Measurements from ENCODE around the gene RBFOX2.

RBFOX2 gene

GRCh38 chr22:35854334-35854733 lies 174.3 kb downstream of the RBFOX2 start:
- no peak for DNase-seq

DNA sequence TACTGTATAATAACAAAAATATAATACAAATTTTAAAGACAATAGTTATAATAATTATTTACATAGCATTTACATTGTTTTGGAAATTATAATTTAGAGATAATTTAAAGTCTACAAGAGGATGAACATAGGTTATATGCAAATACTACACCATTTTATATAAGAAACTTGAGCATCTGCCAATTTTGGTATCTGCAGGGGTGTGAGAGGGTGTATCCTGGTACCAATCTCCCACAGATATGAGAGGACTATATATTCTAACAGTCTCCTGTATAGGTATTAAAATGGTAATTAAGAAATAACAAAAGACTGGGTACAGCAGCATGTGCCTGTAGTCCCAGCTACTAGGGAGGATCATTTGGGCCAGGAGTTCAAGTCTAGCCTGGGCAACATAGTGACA lies 176.5 kb downstream of the RBFOX2 start:
- no peak for DNase-seq

- DNase-seq = no peak
These were observed 177.8 kb downstream of the RBFOX2 start for GRCh38 chr22:35850831-35851230.

- DNase-seq = no peak
These were observed 181.8 kb downstream of the RBFOX2 start for GRCh38 chr22:35846804-35847203.

GRCh38 chr22:35844886-35845285 lies 183.7 kb downstream of the RBFOX2 start:
- DNase-seq = no peak

DNA sequence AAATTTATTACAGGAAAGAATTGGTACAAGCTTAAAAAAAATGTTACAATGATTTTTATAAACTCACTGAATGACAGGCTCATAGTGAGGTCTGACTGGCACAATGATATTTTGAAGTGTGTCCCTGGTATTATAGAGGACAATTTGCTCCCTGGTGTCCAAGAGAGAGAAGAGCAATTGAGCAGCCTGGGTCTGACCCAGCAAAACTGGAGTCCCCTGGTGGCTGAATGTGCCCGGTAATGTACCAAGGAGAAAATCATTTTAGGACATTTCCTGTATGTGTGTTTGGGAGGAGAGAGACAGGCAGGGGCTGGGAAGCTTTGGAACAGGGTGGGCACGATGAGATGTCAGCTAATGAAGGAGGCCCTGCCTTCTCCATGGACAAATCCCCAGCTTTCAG lies 185.7 kb downstream of the RBFOX2 start:
- DNase-seq = no peak

DNA sequence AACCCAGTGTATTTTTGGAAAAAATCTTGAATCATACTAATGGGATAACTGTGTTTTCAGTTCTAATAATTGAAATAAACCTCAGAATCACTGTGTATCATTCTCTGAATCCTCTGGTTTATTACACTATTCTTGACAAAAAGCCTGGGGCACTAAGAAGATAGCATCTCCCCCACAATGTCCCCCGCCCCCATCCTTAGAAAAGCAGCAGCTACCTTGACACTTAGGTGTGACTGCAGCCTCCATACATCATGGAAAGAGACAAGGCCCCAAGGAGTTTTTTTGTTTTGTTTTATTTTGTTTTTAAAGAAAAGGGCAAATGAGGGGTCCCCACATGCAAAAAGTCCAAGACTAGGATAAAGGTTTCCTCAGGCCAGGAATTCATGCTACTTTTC lies 186.1 kb downstream of the RBFOX2 start:
- DNase-seq = no peak

- no peak for DNase-seq
These were observed 186.6 kb downstream of the RBFOX2 start for GRCh38 chr22:35841907-35842518.

DNA sequence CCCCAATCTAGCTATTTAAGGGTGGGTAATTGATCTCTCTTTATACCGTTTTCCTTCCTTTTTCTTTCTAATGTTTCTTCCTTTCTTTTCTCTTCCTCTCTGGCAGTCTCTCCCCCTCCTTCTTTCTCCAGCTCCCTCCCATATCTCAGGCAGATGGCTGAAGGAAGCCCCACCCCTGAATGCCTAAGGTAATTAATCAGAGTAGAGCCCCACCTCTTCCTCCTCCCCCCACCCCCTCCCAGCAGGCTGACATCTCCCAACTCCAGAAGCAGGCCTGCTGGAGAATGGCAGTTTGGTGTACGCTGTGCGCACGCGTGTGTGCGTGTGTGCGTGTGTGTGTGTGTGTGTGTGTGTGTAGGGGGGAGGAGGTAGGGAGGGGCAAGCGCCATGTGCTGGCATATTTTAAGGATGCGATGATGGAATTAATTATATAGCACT lies 188.3 kb downstream of the RBFOX2 start:
- DNase-seq = peak; percentile 21

DNA sequence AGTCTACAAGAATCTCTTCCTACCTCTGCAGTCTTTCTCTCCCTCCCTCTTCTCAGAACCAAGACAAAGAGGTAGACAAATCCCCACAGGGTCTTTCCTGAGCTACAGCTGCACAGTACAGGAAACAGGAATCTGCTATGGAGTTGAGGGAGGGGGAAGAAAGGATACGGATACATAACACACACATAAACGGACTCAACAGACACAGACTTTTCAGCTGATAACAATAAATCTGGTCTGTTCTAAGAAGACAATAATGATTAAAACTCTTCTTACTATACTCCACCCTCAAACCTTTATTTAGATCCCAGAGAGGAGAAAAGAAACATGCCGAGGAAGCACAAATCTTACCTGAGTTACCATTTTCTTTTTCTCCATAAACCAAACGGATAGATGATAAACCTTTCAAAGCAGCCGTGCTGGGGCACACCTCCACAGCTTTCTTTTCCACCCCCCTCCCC lies 188.8 kb downstream of the RBFOX2 start:
- no peak for DNase-seq

GRCh38 chr22:35838855-35839576 lies 189.6 kb downstream of the RBFOX2 start:
- DNase-seq = no peak

DNA sequence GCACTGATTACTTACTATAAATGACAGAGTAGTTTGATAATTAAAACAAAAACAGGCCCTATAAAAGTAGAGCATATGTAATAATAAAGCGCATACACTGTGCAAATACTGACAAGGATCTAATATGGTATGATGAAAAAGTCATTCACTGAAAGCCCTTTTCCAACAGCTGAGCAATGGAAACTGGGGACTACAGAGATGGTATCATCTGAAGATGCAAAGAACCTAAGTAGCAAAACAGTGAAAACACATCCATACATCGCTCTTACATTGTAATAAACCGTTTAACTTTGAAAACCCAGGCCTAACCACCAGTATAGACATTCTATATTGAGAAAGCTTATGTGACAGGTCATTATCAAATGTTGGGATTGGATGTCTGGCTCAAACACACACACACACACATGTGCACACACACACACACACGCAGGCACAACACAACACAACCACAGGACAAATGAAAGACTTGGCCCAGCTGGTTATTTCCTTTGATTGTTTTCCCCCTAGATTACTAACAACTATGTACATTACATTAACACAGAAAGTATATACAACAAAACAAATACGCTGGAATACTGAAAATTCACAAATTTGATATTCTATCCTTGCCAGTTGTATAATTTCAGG lies 191.4 kb downstream of the RBFOX2 start:
- DNase-seq = no peak

DNA sequence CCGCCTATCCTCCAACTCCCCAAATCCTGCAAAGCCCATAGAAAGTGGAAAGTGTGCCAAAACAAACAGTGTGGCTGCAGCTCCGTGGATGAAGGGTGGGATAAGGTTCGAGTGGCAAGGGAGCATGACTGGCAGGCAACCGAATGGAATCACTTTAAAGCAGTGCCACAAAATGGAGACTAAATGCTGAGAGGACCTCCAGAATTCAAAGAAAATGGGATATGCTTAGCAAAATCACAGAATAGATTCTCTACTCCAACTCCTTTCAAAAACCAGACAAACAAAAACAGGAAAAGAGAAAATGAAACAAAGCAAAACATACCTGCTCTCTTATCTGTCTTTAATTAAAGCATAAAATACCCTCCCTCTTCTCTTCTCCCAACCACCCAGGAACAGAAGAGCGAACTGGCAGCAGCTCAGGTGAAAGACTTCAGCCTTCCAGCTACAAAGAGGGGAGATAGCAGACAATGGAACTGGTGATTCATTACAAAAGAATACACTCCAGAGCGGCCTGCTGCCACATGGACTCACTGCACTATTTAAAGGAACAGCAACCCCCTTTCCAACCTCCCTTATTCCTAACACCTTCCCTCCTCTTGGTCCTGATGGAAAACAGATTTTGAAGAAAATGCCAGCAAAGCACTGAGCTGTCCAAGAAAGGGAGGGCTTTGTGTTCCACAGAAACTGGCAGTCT lies 192.5 kb downstream of the RBFOX2 start:
- DNase-seq = no peak

DNA sequence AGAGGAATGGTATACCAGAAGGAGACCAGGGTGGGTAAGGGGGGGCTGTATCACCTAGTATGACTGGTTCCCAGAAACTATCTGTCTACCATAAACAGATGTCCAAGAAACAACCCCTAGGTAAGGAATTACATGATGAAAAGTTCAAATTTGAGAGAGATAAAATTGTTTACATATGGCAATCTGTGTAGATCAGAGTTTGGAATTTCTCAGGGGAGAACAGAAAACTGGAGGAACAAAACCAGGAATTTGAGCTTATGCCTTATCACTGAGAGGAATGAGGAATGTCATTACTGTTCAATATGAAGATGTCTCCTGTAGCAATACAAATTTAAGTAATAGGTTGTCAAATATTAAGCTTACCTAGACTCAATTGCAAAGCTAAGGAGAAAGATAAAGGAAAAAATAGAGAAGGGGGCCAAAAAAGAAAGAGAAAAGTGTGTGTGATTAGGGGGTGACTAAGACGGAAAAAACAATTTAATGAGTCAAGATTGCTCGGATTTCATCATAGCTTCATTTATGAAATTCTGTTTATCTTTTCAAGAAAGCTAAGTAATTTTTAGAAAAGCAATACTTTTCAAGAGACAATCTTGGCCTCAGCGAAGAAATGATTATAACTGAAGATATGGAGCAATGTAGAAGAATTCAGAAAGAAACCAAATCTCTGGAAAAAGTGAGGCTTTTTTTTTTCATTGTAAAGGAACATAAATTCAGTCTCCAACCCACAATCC lies 193.2 kb downstream of the RBFOX2 start:
- DNase-seq = no peak

GRCh38 chr22:35834061-35834460 lies 194.6 kb downstream of the RBFOX2 start:
- no peak for DNase-seq

- DNase-seq = no peak
These were observed 198.3 kb downstream of the RBFOX2 start for GRCh38 chr22:35830305-35830704.

GRCh38 chr22:35824256-35824655 lies 204.4 kb downstream of the RBFOX2 start:
- DNase-seq = no peak

GRCh38 chr22:35821654-35822053 lies 207.0 kb downstream of the RBFOX2 start:
- no peak for DNase-seq

DNA sequence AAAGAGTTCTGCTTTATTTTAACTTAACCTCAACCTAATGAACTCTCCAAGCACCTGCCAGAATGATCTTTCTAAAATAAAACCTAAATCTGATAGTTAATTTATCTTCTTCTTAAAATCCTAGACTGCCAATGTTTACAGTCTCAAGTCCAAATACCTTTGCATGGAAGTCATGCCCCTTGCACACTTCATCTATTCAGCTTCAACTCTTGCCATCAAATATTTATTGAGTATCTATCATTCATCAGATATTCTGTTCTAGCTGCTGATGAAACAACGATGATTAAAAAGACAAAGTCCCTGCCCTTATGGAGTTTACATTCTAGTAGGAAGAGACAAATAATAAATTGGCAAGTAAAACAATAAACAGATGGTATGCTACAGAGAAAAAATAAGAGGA lies 209.2 kb downstream of the RBFOX2 start:
- no peak for DNase-seq

DNA sequence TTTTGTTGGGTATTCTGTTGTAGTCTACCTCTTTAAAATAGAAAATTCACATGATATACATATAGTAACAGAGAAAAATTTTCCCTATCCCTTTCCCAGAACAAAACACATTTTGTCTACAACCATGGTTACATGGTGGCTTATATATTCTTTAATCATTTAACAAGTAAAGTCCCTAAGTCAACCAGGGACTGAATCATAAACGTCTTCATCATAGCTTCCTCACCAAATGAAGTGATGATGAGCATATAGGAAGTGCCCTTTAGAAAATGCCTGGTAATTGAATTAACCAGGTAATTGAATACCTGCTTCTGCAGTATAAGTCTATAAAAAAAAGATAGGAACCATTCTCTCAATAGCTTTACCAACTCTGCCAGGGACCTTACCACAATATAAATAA lies 209.7 kb downstream of the RBFOX2 start:
- DNase-seq = no peak

DNA sequence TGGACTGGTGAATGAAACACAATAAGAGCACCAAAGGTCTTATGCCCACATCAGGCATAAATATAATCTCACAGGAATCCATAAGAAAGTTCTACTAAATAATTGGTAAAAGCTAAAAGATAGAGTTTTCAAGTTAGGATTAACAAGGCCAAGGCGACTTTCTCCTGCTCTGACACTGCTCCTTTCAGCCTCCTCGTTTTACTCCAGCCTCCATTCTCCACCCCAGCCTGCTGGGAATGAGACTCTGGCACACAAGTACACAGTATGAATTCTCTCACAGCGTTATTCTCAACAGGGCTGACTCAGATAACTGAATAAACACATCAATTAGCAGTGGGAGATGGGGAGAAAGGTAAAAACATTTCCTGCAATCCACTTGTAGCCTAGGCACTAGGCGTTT lies 216.0 kb downstream of the RBFOX2 start:
- no peak for DNase-seq

- DNase-seq = no peak
These were observed 217.0 kb downstream of the RBFOX2 start for GRCh38 chr22:35811670-35812069.

DNA sequence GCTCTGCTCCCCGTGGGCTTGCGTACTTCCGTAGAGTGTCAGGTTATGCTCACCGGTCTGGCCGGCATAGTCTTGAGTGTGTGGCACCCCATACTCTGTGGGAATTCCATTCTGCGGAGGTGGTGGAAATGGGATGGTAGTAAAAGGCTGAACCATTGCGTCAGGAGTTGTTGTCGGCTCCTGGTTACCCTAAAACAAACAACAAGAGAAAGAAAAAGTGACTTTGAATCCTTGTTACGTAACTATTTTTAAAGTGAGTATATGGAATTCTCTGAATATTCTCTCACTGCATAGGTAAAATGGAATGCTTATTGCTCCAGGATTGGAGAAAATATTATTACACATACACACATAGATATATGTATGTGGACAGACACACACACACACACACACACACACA lies 218.8 kb downstream of the RBFOX2 start:
- no peak for DNase-seq
